Measurements from ENCODE around the gene MARCHF5.

MARCHF5 gene

DNA sequence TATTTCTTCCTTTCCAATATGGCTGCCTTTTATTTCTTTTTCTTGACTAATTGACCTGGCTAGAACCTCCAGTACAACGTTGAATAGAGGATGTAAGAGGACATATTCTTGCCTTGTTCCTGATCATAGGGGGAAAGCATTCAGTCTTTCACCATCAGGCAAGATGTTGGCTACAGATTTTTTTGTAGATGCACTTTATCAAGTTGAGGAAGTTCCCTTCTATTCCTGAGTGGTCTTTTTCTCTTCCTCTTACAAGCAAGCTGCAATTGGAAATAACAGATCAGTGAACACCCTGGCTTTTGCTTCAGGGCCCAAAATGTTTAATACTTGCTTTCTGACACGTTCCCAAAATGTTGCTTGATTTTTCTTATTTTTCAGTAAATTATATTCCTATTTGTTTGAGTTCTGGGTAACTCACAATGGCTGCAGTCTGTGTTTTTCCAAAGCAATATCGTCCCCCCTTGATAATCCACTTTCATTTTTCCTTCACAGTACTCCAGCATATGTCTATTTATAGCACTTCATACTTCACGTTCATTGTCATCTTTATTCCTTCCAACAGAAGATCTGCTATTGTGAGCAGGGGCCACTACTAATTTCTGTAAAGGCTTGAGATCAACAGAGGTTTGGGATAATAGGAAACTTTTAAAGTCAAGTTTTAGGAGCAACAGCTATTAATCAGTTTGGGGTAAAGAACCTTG is 11.8 kb upstream of the MARCHF5 start:
- peak; percentile 12 to 17 for DNase-seq (ENCODE audit: low read depth in 2 of 2)
- no peak overlapping the region for H3K4me3 ChIP-seq (replicated peaks in 1 of 2; ENCODE audit: low read depth in 2 of 2, low read length in 2 of 2)
- TF ChIP-seq, protein P1, sequence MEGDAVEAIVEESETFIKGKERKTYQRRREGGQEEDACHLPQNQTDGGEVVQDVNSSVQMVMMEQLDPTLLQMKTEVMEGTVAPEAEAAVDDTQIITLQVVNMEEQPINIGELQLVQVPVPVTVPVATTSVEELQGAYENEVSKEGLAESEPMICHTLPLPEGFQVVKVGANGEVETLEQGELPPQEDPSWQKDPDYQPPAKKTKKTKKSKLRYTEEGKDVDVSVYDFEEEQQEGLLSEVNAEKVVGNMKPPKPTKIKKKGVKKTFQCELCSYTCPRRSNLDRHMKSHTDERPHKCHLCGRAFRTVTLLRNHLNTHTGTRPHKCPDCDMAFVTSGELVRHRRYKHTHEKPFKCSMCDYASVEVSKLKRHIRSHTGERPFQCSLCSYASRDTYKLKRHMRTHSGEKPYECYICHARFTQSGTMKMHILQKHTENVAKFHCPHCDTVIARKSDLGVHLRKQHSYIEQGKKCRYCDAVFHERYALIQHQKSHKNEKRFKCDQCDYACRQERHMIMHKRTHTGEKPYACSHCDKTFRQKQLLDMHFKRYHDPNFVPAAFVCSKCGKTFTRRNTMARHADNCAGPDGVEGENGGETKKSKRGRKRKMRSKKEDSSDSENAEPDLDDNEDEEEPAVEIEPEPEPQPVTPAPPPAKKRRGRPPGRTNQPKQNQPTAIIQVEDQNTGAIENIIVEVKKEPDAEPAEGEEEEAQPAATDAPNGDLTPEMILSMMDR (IDR thresholded peaks at IDR 0.05; ENCODE audit: low read depth, low read length) = no peak

DNA sequence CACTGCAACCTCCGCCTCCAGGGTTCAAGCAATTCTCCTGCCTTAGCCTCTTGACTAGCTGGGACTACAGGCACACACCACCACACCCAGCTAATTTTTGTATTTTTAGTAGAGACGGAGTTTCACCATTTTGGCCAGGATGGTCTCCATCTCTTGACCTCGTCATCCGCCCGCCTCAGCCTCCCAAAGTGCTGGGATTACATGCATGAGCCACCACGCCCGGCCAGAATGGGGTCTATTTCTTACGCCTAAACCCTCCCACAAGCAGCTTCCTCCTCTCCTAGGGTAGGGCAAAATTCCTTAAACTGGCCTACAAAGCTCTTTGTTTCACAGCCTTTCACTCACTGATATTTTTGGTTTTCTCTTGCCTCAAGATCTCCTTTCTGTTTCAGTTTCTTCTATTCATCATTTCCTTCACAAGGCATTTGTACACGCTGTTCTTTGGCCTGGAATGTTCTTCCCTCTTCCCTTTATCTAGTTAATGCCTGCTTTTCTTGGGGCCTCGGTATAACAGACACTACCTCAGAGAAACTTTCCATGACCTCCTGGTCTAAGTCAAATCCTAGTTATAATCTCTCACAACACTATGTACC is 6.8 kb upstream of the MARCHF5 start:
- TF ChIP-seq, protein P1 (IDR thresholded peaks at IDR 0.05; ENCODE audit: low read depth, low read length) = no peak
- H3K4me3 ChIP-seq (replicated peaks in 1 of 2; ENCODE audit: low read depth in 2 of 2, low read length in 2 of 2) = no peak overlapping the region
- DNase-seq (ENCODE audit: low read depth in 2 of 2) = peak; percentile 40 to 58

DNA sequence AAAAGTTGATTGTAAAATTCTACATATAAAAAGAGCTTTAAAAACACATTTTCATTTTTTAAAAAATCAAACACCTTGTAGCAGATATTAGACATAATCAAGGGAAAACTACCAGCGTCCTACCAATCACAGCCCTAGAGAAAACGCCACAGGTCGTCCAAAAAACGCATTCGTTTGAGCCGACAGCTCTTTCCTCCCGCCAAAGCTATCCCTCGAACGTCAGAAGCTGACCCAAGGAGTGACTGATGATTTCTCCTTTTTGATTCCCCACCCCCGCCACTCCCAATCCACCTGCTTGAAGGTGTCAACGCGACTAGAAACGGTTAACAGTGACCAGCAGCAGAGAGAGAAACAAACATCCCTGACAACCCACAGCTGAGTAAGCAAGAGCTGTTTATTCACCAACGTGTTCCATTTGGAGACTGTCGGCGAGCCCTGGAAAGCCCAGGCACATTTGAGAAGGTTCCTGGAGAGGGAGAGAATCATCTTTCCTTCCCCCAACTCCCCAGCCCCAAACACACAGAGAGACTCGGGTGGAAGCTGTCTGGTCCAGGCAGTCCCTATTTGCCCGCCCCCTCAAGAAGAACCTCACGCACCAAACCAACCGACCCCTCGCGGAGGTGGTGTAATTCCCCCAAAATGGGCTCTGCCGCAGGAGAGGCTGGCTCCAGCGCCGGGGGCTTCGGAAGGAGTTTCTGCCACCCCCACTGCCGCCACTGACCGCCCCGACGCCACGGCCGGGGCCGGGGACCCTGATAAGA is 711 bp upstream of the MARCHF5 start:
- peak; percentile 51 to 52 for DNase-seq (ENCODE audit: low read depth in 2 of 2)
- TF ChIP-seq, protein P1 (IDR thresholded peaks at IDR 0.05; ENCODE audit: low read depth, low read length) = no peak
- peak overlapping the region; percentile 95 to 98 for H3K4me3 ChIP-seq (replicated peaks in 1 of 2; ENCODE audit: low read depth in 2 of 2, low read length in 2 of 2)

DNA sequence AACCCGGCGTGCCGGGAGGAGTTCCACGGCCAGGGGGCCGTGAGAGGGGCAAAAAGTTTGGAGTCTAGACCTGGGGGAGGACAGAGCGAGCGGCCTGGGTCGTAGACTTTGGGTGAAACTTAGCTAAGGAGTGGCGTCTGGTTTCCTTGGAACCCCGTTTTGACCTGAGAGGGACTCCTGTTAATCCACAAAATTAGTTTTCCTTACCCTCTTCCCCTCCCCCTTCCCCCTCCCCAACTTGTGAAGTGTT is 574 bp downstream of the MARCHF5 start:
- TF ChIP-seq, protein P1 (IDR thresholded peaks at IDR 0.05; ENCODE audit: low read depth, low read length) = no peak
- H3K4me3 ChIP-seq (replicated peaks in 1 of 2; ENCODE audit: low read depth in 2 of 2, low read length in 2 of 2) = peak overlapping the region; percentile 95 to 98
- DNase-seq (ENCODE audit: low read depth in 2 of 2) = no peak

DNA sequence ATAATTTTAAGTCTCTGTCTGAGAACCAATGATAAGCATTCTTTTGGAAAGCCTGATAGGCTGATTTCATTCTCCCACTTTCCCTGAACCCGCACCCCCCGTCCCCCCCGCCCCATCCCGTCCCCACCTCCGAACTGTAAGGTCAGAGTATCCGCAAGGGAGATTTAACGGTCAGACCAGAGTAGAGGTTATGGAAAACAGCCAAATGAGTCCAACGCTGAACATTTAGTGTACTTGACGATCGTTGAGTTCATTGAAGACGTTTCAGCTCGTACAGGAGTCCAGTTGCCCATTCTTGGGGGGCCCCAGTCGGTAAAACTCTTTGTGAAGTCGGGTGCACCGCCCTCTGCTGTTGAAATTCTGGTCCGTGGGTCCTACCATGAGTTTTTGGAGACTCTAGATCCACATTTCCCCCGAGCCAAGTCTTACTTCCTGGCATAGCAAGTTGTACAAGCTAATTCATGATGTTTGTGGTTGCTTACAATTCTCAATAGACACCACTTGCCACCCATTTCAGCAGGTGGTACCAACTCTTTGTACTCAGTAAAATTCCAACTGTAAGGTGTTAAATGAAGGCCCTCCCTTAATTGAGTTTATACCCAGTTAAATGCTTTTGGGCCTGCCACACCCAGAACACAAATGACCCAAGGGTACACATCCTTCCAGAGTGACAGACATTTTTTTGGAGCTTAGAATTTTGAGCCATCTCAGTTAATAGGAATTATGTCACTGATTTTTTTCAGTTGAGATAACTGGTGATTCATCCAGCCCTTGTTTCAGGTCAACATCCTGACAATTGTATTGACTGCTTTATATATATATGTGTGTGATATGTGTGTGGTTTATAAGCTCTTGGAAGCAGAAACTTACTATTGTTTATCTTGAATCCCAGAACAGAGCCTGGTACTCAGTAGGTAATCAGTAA is 1.2 kb downstream of the MARCHF5 start:
- TF ChIP-seq, protein P1 (IDR thresholded peaks at IDR 0.05; ENCODE audit: low read depth, low read length) = peak; percentile 49
- H3K4me3 ChIP-seq (replicated peaks in 1 of 2; ENCODE audit: low read depth in 2 of 2, low read length in 2 of 2) = peak overlapping the region; percentile 95 to 98
- DNase-seq (ENCODE audit: low read depth in 2 of 2) = peak; percentile 73

DNA sequence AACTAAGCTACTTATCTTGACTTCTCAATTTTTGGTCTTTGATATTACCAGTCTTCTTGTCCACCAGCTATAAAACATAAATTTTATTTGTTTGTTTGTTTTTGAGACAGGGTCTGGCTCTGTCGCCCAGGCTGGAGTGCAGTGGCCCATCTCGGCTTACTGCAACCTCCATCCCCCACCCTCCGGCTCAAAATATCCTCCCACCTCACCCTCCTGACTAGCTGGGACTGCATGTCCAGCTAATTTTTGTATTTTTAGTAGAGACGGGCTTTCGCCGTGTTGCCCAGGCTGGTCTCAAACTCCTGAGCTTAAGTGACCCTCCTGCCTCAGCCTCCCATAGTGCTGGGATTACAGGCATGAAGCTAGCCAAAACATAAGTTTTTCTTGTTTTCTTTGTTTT is 7.5 kb downstream of the MARCHF5 start:
- TF ChIP-seq, protein P1 (IDR thresholded peaks at IDR 0.05; ENCODE audit: low read depth, low read length) = no peak
- no peak for DNase-seq (ENCODE audit: low read depth in 2 of 2)
- H3K4me3 ChIP-seq (replicated peaks in 1 of 2; ENCODE audit: low read depth in 2 of 2, low read length in 2 of 2) = no peak overlapping the region

All from cardiac fibroblast (primary cell).